Measurements from ENCODE around the gene ACTA2.

GRCh38 chr10:88903715-88904114 lies 48.9 kb downstream of the ACTA2 start:
- TF ChIP-seq USF2 (IDR thresholded peaks at IDR 0.05; ENCODE audit: borderline replicate concordance, low read depth, low read length) (no peak), TEAD4 (IDR thresholded peaks at IDR 0.05; ENCODE audit: borderline replicate concordance, insufficient read depth) (no peak), CTCF (IDR thresholded peaks at IDR 0.05) (no peak), POLR2AphosphoS5 (IDR thresholded peaks at IDR 0.05; ENCODE audit: low read depth, low read length) (no peak), GATA2 (CRISPR knock-in tag; IDR thresholded peaks at IDR 0.05) (no peak), IRF3 (IDR thresholded peaks at IDR 0.05; ENCODE audit: low read depth, low read length) (no peak), NFIC (IDR thresholded peaks at IDR 0.05; ENCODE audit: borderline replicate concordance) (no peak)

Measured in SK-N-SH (cell line).